Stimulated activated CD8-positive, alpha-beta memory T cell treated with anti-CD3 and anti-CD28 coated beads, Interleukin-12 subunit alpha, Interleukin-12 subunit beta, amount 100 ng/mL, for 24 hours (primary cell): ENCODE data around the gene SUSD1.
"Not testable (repeated sequence)": the region's sequence is repeated elsewhere in the genome, so short reads cannot be mapped to it uniquely, and the experiment has no call there.

ENCODE experiments used
- DNase-seq: peaks from one replicate; pipeline ENCODE4 v3.0.0-alpha.2; 2020; ENCODE audit errors: extremely low read depth

The SUSD1 gene

DNA sequence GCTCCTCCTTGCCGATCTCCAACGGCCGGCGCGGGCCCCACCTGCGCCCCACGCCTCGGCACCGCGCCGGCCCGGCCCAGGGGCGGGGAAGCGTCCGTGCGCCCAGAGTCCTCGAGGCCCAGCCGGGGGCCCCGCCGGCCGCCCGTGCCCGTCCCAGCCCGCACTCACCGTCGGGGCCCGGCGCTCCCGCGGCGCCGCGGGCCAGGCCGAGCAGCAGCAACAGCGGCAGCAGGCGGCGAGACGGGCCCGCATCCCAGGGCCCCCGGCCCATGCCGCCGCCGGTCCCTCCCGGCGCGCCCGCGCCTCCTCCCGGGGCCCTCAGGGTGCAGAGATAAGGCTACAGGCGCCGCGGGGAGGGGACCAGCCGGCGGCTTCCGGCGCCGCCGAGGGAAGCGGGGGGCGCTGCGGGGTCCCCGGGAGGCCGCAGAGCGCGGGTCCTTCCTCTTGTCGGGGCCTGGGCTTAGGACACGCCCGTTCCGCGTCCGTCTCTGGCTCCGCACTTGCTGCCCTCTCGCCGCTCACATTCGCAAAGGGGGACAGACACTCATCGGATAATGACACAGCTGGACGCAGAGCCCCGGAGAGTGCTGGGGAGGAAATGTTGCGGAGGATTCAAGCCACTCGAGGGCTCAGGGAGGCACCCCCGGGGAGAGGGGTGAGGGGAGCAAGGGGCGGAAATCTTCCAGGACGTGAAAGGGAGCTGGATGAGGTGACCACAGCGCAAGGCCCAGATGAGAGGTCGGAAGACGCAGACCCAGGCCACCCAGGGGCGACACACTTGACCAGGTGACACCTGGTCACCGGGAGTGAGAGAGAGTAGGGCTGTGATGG is at the start of gene SUSD1:
Gene SUSD1, minus strand, starts transcription at position 333 of the 831 bp plus-strand sequence. Its CDS starts 62 bp downstream, at position 271.
- no peak for DNase-seq

DNA sequence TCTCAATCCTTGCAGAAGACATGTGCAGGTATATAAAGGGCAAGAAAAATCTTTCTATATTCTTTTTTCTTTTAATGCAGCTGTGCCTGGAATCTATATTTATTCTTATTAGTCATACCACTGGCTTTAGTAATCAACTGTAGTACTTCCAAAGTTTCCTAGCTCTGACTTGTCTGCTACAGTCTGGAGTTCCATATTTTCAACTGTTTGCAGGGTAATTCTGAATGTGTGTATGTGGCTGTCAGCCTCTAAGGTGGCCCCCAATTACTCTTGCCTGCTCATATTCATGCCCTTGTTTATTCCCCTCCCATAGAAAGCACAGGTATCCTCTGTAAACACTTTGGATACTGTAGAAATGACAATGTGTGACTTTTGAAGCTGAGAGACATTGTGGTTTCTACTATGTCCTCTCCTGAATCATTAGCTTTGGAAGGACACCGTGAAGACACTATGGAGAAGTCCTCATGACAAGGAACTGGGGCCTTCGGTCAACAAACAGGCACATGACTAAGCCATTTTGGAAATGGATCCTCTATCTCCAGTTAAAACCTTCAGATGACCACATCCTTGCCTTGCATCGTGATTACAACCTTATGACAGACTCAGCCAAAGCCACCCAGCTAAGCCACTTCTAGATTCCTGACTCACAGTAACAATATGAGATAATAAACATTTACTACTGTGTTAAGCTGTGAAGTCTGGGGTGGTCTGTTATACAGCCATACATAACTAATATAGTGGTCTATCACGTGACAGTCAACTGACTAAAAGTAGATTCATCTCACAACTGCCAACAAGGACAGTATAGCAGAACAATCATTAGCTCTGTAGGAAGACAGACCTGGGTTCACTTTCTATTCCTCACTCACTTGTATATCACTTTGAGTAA is 49.5 kb upstream of the SUSD1 start:
- no peak for DNase-seq

DNA sequence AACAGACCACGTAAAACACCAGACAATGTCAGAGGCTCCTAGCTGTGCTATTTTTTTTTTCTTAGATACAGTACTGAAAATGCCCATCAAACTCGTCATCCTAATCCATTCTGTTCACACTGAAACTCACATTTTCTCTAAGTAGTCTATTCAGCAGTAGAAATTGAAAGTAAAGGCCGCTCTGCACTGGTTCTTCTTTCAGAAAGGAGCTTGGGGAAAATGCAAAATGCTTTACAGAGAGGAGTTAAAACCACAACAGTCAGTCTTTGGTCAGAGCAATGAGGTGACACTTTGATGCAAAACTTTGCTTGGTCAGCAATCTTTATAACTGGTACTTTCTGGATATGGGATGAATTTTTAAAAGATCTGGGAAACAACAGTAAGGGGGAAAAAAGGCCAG is 43.8 kb upstream of the SUSD1 start:
- no peak for DNase-seq

DNA sequence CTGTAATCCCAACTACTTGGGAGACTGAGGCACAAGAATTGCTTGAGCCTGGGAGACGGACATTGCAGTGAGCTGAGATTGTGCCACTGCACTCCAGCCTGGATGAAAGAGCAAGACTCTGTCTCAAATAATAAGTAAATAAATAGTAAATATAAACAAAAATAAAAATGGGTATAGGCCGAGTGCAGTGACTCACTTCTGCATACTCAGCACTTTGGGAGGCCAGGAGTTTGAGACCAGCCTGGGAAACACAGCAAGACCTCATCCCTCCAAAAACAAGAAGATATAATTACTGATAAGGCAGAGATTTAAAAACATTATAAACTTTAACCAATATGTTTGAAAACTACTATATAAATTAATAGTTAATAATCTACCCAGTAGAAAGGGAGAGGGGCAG is 37.8 kb upstream of the SUSD1 start:
- DNase-seq = no peak

DNA sequence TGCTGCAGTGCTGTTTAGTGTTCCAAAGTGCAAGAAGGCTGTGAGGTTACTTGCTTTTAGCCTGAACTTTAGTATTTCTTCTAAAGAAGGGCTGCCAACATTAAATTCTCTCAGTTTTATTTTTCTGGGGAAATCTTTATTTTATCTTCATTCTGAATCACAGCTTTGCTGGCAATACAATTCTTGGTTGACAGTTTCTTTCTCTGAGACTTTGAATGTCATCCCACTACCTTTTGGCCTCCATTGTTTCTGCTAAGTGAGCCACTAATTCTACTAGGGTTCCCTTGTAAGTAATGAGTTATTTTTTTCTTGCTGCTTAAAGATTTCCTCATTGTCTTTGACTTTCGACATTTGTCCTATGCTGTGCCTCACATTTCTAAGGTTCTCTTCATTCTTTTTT is 32.4 kb upstream of the SUSD1 start:
- no peak for DNase-seq

DNA sequence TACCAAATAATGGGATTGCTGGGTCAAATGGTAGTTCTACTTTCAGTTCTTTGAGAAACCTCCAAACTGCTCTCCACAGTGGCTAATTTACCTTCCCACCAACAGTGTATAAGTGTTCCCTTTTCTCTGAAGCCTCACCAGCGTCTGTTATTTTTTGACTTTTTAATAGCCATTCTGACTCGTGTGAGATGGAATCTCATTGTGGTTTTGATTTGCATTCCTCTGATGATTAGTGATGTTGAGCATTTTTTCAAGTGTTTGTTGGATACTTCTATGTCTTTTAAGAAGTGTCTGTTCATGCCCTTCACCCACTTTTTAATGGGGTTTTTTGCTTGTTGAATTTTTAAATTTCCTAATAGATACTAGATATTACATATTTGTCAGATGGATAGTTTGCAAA is 28.4 kb upstream of the SUSD1 start:
- no peak for DNase-seq

DNA sequence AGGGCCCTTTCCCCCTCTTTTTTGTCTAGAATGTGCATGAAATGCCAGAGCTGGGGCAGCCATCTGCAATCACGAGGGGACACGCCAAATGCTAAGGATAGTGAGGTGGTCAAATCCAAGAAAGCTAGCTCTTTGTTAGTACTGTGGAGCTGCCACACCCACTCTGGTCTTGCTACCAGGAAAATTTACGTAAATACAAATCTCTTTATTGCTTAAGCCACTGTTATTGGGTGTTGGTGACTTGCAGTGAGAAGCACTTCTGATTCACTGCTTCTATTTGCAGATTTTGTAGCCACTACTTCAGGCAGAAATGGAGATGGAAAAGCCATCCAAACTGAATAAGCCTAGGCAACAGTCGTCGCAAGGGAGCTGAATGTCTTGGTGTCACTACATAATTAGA is 25.6 kb upstream of the SUSD1 start:
- DNase-seq = no peak

DNA sequence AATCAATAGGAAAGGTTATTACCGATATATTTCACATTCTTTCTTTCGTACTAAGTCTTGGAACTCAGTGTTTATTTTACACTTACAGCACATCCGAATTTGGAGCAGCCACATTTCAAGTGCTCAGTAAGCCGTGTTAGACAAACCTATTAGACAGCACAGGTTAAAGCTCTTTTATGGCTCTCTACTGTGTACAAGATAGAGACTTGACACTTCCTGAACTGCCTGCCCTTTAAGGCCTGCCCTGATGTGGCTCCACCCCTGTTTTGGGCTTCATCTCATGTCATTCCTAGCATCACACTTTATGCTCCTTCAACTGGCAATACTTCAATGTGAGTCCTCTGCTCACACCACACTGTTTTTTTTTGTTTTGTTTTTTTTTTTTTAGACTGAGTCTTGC is 23.5 kb upstream of the SUSD1 start:
- DNase-seq = no peak

DNA sequence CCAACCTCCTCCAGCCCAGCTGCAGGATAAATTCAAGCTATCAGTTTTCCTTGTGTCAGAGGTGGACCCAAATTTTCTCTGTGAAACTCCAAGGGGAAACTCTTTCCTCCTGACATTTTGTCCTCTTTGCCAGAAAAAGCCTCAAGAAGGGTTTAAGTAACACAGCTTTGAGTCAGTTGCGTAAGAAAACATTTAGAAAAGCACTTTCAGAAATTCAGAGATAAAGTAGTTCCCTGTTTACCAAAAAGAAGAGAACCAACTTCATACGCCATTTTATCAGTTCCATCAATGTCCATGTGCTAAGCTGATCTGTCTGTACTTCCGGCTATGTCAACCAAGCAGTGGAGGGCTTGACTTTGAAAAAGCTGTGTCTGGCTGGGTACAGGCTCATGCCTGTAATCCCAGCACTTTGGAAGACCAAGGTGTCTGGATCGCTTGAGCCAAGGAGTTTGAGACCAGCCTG is 19.9 kb upstream of the SUSD1 start:
- no peak for DNase-seq

DNA sequence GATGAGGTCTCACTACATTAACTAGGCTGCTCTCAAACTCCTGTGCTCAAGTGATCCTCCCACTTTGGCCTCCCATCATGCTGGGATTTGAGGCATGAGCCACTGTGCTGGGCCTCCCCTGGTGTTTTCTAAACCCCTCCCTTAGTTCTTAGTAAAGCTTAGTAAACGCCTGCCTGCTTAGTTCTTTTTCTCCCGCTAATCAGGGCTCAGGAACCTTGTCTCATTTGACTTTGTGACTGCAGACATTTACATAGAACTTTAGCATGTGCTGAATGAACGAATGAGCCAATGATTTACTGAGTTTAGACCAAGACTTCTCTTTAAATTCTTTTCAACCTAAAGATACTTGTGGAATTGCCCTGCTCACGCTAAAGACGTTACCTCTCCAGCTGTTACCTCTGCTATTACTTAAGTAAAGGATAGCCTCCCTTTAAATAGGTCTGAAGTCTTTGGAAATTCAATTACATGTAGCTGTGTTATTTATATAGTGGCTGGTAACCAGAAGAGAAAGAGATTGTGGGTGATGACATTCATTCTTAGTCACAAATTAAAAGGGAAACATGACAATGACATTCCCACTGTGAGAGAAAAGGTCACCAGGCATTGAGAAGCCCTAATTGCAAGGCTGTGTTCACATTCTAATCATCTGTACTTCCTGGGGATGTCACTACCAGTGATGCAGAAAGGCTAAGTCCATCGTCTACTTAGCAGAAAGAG is 18.6 kb upstream of the SUSD1 start:
- DNase-seq = no peak

DNA sequence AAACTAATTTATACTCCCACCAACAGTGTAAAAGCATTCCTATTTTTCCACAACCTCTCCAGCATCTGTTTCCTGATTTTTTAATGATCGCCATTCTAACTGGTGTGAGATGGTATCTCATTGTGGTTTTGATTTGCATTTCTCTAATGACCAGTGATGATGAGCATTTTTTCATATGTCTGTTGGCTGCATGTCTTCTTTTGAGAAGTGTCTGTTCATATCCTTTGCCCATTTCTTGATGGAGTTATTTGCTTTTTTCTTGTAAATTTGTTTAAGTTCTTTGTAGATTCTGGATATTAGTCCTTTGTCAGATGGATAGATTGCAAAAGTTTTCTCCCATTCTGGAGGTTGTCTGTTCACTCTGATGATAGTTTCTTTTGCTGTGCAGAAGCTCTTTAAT is 15.2 kb upstream of the SUSD1 start:
- DNase-seq = not testable (repeated sequence)

DNA sequence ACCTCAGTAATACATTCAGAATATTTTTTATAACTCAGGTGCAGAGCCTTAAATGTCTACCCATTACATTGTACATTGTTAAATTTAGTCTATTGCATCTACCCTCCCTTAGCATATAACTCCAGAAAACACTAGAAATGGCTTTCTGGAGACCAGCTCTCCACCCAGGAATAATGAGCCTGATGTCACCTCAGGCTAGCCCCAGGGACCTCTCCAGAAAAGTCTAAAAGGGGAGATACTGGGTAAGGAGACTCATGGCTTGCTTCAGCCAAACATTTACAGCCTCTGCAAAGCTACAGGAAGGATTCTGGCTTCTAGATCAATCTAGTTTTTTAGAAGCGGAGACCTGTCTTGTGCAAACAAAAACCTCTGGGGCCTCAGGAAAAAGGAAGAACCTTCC is 13.8 kb upstream of the SUSD1 start:
- DNase-seq = no peak

DNA sequence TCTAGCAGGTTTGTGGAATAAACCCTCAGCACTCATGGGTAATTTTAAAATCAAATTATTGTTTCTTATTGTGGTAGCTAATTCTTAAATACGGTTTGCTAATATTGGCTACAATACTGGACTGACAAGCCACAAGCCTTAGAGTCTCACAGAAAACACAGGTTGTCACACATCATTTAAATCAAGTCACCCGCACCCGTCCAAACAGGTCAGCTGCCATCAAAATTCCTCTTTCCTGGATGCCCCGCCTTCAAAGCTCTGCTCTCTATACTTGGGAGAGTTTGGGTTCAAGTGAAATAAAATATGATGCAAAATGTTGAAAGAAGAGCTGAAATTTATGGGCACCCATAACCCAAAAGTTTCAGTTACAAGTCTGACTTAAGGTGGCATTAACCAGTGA is 12.3 kb upstream of the SUSD1 start:
- DNase-seq = no peak

DNA sequence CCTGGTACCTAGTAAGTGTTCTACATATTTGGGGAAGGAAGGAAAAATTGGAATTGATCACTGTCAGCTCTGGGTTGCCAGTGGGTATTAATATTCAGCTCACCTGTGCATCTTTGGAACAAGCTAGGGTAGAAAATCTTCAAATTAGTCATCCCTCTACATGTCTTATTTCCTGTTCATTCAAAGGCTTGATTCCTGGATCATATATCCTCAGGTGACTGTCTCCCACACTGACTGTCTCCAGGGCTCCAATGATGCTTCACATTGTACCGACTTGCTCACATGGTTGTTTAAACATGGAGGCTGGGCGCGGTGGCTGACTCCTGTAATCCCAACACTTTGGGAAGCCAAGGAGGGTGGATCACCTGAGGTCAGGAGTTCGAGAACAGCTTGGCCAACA is 11.6 kb upstream of the SUSD1 start:
- DNase-seq = no peak

DNA sequence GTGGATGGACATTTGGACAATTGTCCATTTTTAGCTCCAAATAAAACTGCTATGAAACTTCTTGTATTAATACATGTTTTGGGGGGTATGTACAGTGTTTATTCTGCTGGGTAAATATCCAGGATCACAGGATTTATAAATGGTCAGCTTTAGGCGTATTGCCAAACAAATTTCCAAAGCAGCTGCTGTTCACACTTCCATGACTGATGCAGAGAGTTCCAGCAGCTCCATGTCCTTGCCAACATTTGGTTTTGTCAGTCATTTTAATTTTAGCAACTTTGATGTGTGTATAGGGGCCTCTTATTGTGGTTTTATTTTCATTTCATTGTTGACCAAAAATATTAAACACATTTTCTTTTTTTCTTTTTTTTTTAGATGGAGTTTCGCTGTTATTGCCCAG is 9.8 kb upstream of the SUSD1 start:
- no peak for DNase-seq

DNA sequence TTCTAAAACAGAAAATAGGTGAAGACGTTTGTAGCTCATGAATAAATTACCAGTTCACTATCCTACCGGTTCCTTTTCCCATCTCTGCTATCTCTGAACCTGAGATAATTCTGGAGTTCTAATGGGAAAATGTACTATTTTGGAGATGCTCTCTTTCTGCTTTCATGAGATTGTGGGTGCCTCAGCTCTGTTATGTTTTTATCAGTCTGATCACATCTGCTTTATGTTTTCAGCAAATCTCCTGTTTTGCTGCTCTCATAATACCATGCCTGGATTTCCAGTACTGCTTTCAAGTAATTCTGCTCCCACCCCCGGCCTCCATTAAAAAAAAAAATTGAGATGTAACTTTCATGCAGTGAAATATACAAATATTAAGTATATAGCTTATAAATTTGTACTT is 9.1 kb upstream of the SUSD1 start:
- no peak for DNase-seq

DNA sequence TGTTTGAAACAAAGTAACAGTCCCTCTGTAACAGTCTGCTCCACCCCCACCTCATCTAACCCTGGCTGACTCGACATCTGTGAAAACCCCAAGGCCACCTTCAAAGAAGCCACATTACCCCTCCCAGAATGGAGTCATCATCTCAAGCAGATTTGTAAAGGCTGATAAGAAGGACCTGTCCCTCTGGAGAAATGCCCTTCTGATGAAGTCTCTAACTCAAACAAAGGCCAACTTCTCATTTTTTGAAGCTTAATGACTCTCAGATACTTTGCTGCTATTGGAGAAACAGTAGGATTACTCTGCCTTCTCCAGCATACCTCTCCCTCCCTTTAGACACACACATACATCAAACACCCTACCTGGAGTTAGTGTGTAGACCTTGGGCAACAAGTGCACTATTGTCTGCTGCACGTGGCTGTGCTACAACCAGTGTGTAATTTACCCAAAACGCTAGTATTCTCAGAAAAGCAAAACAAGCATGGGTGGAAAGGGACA is 5.3 kb upstream of the SUSD1 start:
- DNase-seq = no peak

DNA sequence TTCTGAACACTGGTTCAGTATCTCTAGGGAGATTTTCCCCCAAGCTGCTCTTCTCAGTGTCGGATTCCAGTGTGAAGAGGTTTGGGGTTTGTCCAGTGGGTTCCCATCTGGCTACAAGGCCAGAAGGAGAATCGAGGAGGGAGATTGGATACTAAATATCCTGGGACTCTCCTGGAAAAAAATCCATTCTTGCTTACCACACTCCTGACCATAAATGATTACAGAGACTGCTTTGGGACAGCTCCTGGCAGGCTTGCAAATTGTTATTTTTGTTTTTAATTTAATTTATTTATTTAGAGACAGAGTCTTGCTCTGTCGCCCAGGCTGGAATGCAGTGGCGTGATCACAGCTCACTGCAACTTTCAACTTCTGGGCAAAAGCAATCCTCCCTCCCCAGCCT is 4.7 kb upstream of the SUSD1 start:
- no peak for DNase-seq

DNA sequence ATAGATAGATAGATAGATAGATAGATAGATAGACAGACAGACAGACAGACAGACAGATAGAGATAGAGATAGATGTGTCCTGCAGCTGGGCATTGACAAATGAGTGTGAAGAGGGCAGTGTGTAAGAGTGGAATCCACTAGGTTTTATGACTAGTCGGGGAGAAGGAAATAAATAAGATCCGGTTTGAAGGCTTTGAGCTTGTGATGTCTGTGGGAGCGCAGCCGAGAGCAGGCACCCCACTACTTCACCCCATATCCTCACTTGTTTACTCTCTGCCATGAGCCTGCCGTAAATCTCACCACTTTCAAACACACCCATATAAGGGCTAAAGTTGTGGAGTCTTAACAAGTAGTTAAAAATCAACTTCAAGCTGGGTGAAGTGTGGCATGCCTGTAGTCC is 1.4 kb upstream of the SUSD1 start:
- no peak for DNase-seq

DNA sequence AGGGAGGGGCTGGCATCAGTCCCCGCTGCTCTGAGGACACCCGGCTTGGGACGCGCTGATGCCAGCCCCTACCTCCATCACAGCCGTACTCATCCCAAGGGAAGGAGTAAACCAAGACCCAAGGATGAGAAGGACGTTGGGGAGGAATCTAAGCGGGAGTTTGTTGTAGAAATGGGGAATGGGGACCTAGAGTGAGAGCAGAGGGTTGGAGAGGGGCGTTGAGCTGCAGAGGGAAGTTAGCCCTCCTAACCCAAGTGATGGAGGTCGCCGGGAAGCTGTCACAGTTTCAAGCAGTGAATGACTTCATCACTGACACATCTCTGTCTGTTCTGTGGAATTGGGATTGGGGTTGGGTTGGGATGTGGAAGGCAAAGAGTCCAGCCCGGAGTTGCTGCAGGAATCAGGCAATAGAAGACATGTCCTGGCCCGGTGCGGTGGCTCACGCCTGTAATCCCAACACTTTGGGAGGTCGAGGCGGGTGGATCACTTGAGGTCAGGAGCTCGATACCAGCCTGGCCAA is 759 bp upstream of the SUSD1 start:
- no peak for DNase-seq

DNA sequence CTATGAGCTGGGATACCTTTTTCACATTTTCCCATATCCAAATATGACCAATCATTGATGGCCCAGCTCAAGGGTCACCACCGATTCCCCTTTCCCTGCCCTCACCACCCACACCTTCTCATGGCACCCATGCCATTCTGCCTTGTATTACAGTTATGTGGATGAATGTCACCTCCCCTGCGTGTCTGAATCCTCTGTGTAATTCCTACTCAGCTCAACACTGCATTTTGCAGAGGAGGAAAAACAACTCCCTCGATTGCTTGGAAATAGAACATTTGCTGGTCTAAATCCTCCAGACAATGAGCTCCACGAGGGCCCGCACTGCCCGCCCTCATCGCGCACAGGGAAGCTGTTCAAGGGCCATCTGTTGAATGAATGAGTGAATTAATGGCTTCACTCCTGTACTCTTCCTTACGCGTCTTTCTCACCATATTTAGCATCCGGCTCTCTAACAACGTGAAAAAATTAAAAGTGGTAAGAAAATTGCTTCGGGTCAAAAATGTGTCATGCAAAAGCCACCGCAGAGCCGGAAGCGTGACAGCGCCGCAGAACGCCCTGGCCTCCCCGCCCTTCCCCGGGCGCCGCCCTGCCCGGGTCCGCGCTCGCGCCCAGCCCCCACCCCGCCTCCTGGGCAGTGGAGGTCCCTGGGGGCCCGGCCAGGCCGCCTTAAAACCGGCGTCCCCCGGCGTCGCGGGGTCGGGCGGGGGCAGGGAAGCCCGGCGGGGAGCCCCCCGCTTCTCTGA is 704 bp downstream of the SUSD1 start:
- peak; percentile 39 for DNase-seq
